Nephron progenitor cell (in vitro differentiated cells): ENCODE results near the gene FUNDC2.

Source experiments
- DNase-seq: peaks from one replicate; pipeline ENCODE4 v3.0.0; 2021
- H3K27ac Mint-ChIP-seq: 2 replicates; pipeline ENCODE4 v1.8.0; 2021; ENCODE audit warnings: mild to moderate bottlenecking, moderate library complexity, mixed read lengths
- H3K27me3 Mint-ChIP-seq: 2 replicates; pipeline ENCODE4 v1.8.0; 2021; ENCODE audit warnings: mild to moderate bottlenecking, low read depth, mixed read lengths; ENCODE audit not compliant: poor library complexity
- H3K36me3 Mint-ChIP-seq: 2 replicates; pipeline ENCODE4 v1.8.0; 2021; ENCODE audit warnings: low read depth, mixed read lengths
- H3K4me1 Mint-ChIP-seq: 2 replicates; pipeline ENCODE4 v1.8.0; 2021; ENCODE audit warnings: mixed read lengths
- H3K4me3 Mint-ChIP-seq: 2 replicates; pipeline ENCODE4 v1.8.0; 2021; ENCODE audit warnings: mild to moderate bottlenecking, moderate library complexity, mixed read lengths
- H3K9me3 Mint-ChIP-seq: 2 replicates; pipeline ENCODE4 v1.8.0; 2021; ENCODE audit warnings: mild to moderate bottlenecking, moderate library complexity, mixed read lengths
- TF ChIP-seq, protein P1 (sequence below): fragments of 200-600 bp; sonication (generic); IDR thresholded peaks from 2 replicates; pipeline ENCODE4 v1.5.0; 2021; ENCODE audit warnings: antibody characterized with exemption

Gene FUNDC2

DNA sequence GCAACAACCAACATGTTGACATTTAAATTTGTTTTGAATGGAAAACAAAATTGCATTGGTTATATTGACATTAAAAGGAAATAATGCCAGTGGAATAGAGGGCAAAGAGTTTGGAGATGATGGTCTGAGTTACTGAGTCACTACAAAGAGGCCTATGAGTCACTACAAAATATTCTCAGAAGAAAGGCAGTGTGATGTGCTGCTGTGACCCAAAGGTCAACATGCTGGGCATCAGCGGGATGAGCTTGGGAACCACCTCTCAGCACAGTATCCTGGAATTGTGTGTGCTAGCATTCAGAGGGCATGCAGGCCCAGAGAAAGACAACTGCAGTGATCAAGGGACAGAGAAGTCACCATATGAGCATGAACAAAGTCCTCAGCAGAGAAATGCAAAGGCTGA lies 41.5 kb downstream of the FUNDC2 start:
- Mint-ChIP-seq H3K9me3 (peaks cover 22% of the 10 kb centered on the region), H3K27me3 (no peaks in the 10 kb centered on the region), H3K4me1 (peaks cover 30% of the 10 kb centered on the region), H3K36me3 (peaks cover 4% of the 10 kb centered on the region), H3K4me3 (peak overlapping the region; percentile 52), H3K27ac (no peak overlapping the region)
- no peak for DNase-seq
- TF ChIP-seq, protein P1, sequence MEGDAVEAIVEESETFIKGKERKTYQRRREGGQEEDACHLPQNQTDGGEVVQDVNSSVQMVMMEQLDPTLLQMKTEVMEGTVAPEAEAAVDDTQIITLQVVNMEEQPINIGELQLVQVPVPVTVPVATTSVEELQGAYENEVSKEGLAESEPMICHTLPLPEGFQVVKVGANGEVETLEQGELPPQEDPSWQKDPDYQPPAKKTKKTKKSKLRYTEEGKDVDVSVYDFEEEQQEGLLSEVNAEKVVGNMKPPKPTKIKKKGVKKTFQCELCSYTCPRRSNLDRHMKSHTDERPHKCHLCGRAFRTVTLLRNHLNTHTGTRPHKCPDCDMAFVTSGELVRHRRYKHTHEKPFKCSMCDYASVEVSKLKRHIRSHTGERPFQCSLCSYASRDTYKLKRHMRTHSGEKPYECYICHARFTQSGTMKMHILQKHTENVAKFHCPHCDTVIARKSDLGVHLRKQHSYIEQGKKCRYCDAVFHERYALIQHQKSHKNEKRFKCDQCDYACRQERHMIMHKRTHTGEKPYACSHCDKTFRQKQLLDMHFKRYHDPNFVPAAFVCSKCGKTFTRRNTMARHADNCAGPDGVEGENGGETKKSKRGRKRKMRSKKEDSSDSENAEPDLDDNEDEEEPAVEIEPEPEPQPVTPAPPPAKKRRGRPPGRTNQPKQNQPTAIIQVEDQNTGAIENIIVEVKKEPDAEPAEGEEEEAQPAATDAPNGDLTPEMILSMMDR, result no peak

DNA sequence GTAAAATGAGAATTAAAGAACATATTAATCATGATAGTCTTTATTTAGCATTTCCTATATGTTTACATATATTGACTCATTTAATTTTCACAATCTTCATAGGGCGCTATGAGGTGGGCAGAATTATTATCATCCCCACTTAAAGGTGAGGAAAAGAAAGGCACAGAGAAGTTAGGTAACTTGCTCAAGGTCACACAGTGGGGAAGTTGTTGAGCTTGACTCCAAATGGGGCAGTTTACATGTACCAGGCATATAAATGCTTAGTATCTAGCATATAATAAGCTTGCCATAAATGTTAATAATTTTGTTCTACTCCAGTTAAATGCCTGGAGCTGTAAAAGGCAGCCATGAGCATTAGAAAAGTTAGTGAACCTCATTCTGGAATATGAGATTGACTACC lies 42.8 kb downstream of the FUNDC2 start:
- no peak overlapping the region for H3K27ac Mint-ChIP-seq
- TF ChIP-seq, protein P1, result no peak
- peak overlapping the region; percentile 82 for H3K4me3 Mint-ChIP-seq
- H3K36me3 Mint-ChIP-seq, result peaks cover 15% of the 10 kb centered on the region
- H3K9me3 Mint-ChIP-seq, result peaks cover 31% of the 10 kb centered on the region
- H3K27me3 Mint-ChIP-seq, result no peaks in the 10 kb centered on the region
- H3K4me1 Mint-ChIP-seq, result peaks cover 42% of the 10 kb centered on the region
- no peak for DNase-seq

DNA sequence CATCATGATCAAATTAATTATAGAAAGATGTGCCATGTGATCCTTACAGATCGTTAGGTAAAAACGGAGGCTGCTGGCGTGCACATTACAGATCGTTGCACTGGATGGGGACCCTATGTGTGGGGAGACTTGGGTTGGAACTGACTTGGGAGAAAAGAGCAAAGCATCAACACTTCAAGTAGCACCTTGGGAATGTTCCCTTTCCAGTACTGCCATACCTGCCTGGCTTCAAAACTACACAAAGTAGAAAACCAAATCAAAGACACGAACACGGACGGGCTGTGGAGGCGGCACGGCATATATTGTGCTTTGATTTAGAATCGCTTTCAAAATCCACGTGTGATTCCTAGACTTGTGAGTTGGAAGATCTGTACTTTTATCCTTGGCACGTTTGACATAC lies 43.4 kb downstream of the FUNDC2 start:
- TF ChIP-seq, protein P1, result no peak
- H3K4me3 Mint-ChIP-seq, result peak overlapping the region; percentile 82
- H3K4me1 Mint-ChIP-seq, result peaks cover 43% of the 10 kb centered on the region
- no peak for DNase-seq
- H3K36me3 Mint-ChIP-seq, result peaks cover 16% of the 10 kb centered on the region
- H3K27ac Mint-ChIP-seq, result no peak overlapping the region
- no peaks in the 10 kb centered on the region for H3K27me3 Mint-ChIP-seq
- peaks cover 31% of the 10 kb centered on the region for H3K9me3 Mint-ChIP-seq

DNA sequence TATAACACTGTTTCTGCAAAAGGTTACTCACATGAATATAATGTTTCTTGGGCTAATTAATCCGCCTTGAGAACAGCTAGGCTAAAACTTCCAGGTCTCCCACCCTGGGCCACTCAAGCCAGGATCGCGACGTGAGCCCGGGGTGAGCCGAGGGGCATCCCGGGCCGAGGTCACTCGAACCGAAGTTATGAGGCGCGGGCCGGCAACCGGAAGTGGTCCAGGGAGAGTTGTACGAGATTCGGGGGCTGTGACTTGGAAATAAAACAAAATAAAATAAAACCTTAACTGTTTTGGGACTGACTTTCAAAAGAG lies 44.0 kb downstream of the FUNDC2 start:
- DNase-seq, result no peak
- no peaks in the 10 kb centered on the region for H3K27me3 Mint-ChIP-seq
- H3K36me3 Mint-ChIP-seq, result peaks cover 21% of the 10 kb centered on the region
- TF ChIP-seq, protein P1, result no peak
- peak overlapping the region; percentile 58 for H3K27ac Mint-ChIP-seq
- peak overlapping the region; percentile 82 for H3K4me3 Mint-ChIP-seq
- peaks cover 43% of the 10 kb centered on the region for H3K4me1 Mint-ChIP-seq
- peaks cover 34% of the 10 kb centered on the region for H3K9me3 Mint-ChIP-seq

DNA sequence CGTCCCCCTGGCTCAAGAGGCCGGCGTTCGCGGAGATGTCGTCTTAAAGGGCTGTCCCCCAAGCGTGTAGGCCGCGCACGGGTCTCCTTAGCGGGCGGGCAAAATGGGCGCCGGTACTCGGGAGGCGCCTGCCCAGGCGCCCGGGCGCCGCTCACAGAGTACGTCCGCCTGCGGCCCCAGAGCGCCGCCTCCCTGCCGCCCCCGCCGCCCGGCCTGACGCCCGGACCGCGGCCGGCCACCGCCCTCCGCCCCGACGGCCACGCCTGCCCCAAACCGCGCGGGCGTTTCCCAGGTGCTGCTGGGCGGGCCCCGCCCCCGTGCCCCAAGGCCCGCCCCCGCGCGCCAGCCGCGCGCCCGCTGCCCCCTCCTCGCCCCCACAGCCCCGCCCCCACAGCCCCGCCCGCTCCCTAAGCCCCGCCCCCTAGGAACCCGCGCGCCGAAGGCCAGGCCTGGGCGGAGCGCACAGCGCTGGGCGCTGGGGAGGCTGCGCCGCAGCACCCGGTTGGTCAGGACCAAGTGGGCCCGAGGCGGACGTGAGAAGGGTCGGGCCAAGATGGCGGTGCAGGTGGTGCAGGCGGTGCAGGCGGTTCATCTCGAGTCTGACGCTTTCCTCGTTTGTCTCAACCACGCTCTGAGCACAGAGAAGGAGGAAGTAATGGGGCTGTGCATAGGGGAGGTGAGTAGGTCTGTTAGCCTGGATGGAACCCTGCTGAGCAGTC lies 44.5 kb downstream of the FUNDC2 start, which contains the start of the genes BRCC3, CMC4 and MTCP1:
Gene BRCC3, plus strand, starts transcription at position 534 of the 719 bp plus-strand sequence. Its CDS starts 20 bp downstream, at position 554.
Gene CMC4, minus strand, starts transcription at position 162 of the 719 bp plus-strand sequence. CDS start 7,113 bp downstream, outside the sequence.
Gene MTCP1, minus strand, starts transcription at position 162 of the 719 bp plus-strand sequence. CDS start 5,126 bp downstream, outside the sequence.
- H3K27me3 Mint-ChIP-seq, result no peaks in the 10 kb centered on the region
- H3K27ac Mint-ChIP-seq, result peak within 1 kb of the TSS; percentile 71
- H3K9me3 Mint-ChIP-seq, result peaks cover 33% of the 10 kb centered on the region
- peaks cover 43% of the 10 kb centered on the region for H3K4me1 Mint-ChIP-seq
- TF ChIP-seq, protein P1, result no peak
- H3K4me3 Mint-ChIP-seq, result peak within 1 kb of the TSS; percentile 90
- H3K36me3 Mint-ChIP-seq, result peaks cover 26% of the 10 kb centered on the region
- peak; percentile 76 for DNase-seq
